ENCODE results near the gene EHD2. TPM values are rescaled to one million over a fixed set of nuclear protein-coding genes. Genes with fewer than 3 reads are reported as not detected.

EHD2 gene
- total RNA-seq, 4 donors from 2014 or later, result 149 to 383 (median 159) TPM

- Histone ChIP-seq H3K27ac (peak overlapping the region; percentile 82 to 92 (median 86)), H3K27me3 (no peaks in the 10 kb centered on the region), H3K4me3 (peak overlapping the region in 1 of 2 donors; percentile 40), H3K36me3 (peaks cover 0 to 78% of the 10 kb centered on the region in 2 donors), H3K9me3 (no peaks in the 10 kb centered on the region), H3K4me1 (peaks cover 0 to 91% (median 35%) of the 10 kb centered on the region in 3 donors)
- WGBS, 2 donors (ENCODE audit: low coverage in 1 of 2), result 6 to 7% methylated on average over 6 to 9 of the region's 9 CpGs
- ATAC-seq, result peak; percentile 92
- TF ChIP-seq EP300 (IDR thresholded peaks at IDR 0.05) (no peak), POLR2AphosphoS5 (IDR thresholded peaks at IDR 0.05) (peak; percentile 80)
Measured at GRCh38 chr19:47729468-47729798, 16.2 kb downstream of the EHD2 start.

GRCh38 chr19:47729799-47730520 is 16.7 kb downstream of the EHD2 start:
- Histone ChIP-seq H3K4me1 (peaks cover 0 to 91% (median 34%) of the 10 kb centered on the region in 3 donors), H3K27ac (peak overlapping the region; percentile 82 to 92 (median 86)), H3K36me3 (peaks cover 0 to 80% of the 10 kb centered on the region in 2 donors), H3K4me3 (peak overlapping the region in 1 of 2 donors; percentile 40), H3K27me3 (no peaks in the 10 kb centered on the region), H3K9me3 (no peaks in the 10 kb centered on the region)
- ATAC-seq, result peak; percentile 71
- no peak for TF ChIP-seq EP300 (IDR thresholded peaks at IDR 0.05)
- peak in 1 of 2 donors; percentile 10 for TF ChIP-seq POLR2A (IDR thresholded peaks at IDR 0.05)
- TF ChIP-seq CTCF (IDR thresholded peaks at IDR 0.05), result no peak
- TF ChIP-seq POLR2AphosphoS5 (IDR thresholded peaks at IDR 0.05), result no peak
- WGBS, 2 donors (ENCODE audit: low coverage in 1 of 2), result 41 to 42% methylated on average over 6 to 10 of the region's 30 CpGs

- H3K27ac ChIP-seq, result peak overlapping the region; percentile 82 to 92 (median 86)
- H3K4me3 ChIP-seq, result no peak overlapping the region
- WGBS, 2 donors (ENCODE audit: low coverage in 1 of 2), result 83 to 87% methylated on average over 4 of the region's 8 CpGs
- no peaks in the 10 kb centered on the region for H3K9me3 ChIP-seq
- no peak for ATAC-seq
- no peaks in the 10 kb centered on the region for H3K27me3 ChIP-seq
- H3K4me1 ChIP-seq, result peaks cover 0 to 90% (median 34%) of the 10 kb centered on the region in 3 donors
- peaks cover 0 to 83% of the 10 kb centered on the region in 2 donors for H3K36me3 ChIP-seq
- TF ChIP-seq POLR2AphosphoS5 (IDR thresholded peaks at IDR 0.05), result no peak
Measured at GRCh38 chr19:47730521-47730889, 17.3 kb downstream of the EHD2 start.

- TF ChIP-seq EP300 (IDR thresholded peaks at IDR 0.05) (no peak), CTCF (IDR thresholded peaks at IDR 0.05) (no peak), POLR2AphosphoS5 (IDR thresholded peaks at IDR 0.05) (no peak), POLR2A (IDR thresholded peaks at IDR 0.05) (no peak)
- peak overlapping the region; percentile 82 to 92 (median 86) for H3K27ac ChIP-seq
- WGBS, 2 donors (ENCODE audit: low coverage in 1 of 2), result 83 to 84% methylated on average over 8 of the region's 8 CpGs
- H3K4me1 ChIP-seq, result peaks cover 0 to 85% (median 34%) of the 10 kb centered on the region in 3 donors
- H3K36me3 ChIP-seq, result peaks cover 0 to 83% of the 10 kb centered on the region in 2 donors
- H3K4me3 ChIP-seq, result no peak overlapping the region
- H3K9me3 ChIP-seq, result no peaks in the 10 kb centered on the region
- no peaks in the 10 kb centered on the region for H3K27me3 ChIP-seq
- no peak for ATAC-seq
Measured at GRCh38 chr19:47730910-47731309, 17.7 kb downstream of the EHD2 start.

- Histone ChIP-seq H3K27me3 (no peaks in the 10 kb centered on the region), H3K4me3 (no peak overlapping the region), H3K9me3 (no peaks in the 10 kb centered on the region), H3K4me1 (peaks cover 0 to 43% (median 10%) of the 10 kb centered on the region in 3 donors), H3K36me3 (peaks cover 0 to 99% of the 10 kb centered on the region in 2 donors), H3K27ac (peak overlapping the region in 2 of 4 donors; percentile 42 to 57)
- whole genome bisulfite sequencing, 2 donors (ENCODE audit: low coverage in 1 of 2), result 50 to 55% methylated on average over 2 of the region's 4 CpGs
- peak; percentile 13 for ATAC-seq
- no peak for TF ChIP-seq EP300 (IDR thresholded peaks at IDR 0.05)
- TF ChIP-seq POLR2AphosphoS5 (IDR thresholded peaks at IDR 0.05), result no peak
- TF ChIP-seq POLR2A (IDR thresholded peaks at IDR 0.05), result no peak
- TF ChIP-seq CTCF (IDR thresholded peaks at IDR 0.05), result no peak
Measured at GRCh38 chr19:47735131-47735530, 21.9 kb downstream of the EHD2 start.

Measured in gastroesophageal sphincter (tissue), 4 donors.